Non-pigmented ciliary epithelial cell (primary cell): ENCODE results near the gene DLGAP4.

Source experiments
- DNase-seq: peaks from one replicate; pipeline ENCODE4 v3.0.0-alpha.2; 2010; ENCODE audit warnings: low read depth

DLGAP4 gene

DNA sequence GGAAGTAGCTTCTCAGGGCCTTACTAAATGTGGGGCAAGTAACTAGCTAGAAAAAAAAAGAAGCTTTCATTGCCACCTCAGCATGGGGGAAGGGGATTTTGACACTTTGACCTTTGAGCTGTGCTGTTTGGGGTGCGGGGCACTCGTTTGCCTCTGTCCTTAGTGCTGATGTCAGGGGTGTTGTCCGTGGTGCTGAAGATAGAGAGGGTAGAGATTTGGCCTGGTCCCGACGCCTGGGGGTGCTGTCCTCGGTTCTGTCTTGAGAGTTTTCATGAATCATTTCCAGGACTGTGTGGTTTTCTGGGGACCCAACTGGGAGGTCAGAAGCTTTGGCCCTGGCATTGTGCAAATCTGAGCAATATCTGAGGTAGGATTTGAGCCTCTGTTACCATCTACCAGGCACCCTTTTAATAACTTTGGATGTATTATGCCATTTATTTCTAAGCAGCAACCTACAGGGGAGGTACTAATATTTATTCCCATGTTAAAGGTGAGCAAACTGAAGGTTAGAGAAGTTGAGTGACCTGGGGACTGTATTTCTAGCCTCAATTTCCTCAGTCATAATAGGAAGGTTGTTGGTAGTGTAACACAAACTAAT lies 78.0 kb downstream of the DLGAP4 start:
- no peak for DNase-seq

DNA sequence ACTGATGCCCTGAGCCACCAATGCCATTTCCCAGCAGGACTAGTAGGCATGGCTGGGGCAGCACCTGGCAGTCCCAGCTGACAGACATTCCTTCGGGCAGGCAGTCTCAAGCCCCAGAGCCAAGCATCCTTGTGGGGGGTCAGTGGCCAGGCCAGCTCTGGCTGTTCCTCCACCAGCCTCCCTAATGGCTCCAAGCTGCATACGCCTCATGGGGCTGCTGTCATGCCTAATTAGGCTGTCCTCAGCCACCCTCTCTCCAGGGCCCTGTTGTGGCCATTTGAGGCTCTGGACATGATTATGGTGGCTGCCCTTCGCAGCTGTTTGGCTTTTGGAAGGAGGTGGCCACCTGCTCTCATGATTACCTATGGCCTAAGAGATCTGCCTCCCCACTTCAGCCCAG lies 79.4 kb downstream of the DLGAP4 start:
- DNase-seq, result no peak

DNA sequence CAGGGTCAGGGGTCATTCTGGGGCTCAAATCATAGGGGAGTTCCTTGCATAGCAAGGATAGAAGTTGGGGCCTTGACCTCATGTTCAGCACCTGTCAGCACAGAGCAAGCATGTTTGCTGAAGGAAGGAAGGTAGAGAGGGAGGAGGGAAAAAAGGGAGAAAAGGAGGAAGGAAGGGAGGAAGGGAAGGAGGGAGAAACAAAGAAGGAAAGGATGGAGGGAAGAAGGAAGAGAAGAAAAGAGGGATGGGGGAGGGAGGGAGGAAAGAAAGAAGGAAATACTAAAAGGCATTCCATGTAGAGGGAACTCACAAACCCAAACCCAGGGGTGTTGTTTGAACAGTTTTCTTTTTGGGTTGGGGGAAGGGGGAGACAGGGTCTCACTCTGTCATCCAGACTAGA lies 80.1 kb downstream of the DLGAP4 start:
- no peak for DNase-seq

DNA sequence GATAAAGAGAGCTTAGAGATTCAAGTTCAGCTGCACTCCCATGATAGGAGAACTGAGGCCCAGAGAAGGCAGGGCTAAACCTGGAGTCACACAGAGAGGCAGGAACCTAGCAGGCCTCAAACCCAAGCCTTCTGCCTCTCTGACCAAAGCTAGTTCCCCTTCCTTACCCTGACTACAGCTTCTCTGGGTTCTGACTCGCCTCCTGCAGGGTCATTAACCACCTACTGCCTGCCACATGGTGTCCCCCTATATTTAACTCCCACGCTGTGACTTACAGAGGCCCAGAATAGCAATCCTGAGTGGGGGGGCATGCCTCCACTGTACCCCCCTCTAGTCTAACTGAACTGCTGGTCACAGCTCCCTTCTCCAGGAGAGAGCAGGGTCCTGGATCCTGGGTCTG lies 84.1 kb downstream of the DLGAP4 start:
- DNase-seq, result no peak

DNA sequence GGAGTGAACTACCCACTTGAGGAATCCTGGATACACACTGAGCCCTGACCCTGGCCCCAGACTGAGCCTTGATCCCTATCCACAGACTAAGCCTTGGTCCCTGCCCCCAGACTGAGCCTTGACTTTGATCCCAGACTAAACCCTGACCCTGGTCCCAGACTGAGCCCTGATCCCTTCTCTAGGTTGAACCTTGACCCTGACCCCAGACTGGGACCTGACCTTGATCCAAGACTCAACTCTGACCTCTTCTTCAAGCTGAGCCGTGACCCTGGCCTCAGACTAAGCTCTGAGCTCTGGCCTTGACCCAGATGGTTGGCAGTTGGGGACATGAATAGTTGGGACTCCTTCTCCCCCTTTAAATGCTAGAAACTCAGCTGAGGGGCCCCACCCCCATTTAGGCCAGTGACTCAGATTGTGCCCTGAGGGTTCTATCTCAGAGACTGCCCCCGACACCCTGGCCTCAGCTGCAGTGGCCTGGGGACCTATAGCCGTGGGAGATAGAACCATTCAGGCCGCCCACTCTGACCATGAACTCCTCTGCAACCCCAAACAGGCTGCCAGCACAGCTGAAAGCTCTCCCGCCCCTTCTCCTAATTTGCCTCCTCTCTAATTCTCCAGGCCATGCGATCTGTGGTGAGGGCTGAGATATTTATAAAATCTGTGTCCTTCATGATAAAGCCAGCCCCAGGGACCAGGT lies 84.7 kb downstream of the DLGAP4 start:
- DNase-seq, result no peak

DNA sequence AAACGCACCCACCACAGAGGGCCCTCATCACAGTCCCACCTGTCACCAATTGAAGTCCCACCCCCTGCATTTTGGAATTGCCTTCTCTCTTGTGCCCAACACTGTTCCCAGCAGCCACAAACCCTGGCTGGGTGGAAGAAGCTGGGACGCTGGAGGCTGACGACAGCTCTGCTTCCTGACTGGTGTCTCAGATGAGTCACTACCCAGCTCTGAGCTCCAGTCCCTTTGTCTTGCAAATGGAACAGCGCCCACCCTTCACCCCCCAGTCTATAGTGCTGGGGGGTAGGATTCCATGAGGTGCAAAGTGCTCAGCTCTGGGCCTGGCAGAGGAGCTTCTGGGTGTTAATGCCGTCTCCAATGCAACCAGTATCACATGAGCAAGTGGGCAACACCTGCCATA lies 85.3 kb downstream of the DLGAP4 start:
- no peak for DNase-seq

DNA sequence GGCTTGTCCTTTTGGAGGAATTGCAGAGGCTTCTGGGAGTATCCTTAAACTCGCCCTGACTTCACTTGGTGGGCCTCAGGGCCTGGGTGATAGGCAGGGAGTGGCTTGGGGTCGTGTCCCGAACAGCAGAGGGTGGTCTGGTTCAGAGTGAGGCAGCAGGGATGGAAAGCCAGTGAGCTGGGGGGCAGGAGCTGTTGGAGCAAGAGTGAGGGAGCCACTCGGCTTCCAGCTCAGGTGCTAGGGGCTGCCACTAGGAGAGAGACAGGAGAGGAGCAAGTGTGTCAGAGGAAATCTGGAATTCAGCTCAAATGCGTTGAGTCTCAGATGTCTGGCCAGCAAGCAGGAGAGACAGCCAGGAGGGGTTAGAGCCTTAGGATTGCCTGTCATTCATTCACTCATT lies 85.8 kb downstream of the DLGAP4 start:
- DNase-seq, result no peak

DNA sequence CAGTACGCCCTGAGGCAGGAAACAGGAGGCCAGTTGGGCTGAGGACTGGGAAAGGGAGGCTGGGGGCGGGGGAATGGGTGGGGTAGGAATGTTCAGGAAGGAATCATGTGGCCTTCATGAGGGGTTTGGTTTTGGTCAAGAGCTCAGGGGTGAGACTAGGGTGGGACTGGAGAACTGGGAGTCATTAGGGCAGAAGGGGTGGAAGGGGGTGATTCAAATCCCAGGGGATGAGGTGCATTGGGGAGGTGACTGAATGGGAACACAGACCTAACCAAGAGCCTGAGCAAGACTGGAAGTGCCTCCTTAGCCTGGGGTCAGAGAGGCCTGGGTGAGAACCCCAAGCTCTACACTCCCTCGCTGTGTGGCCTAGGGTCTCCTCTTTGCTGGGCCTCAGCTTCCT lies 86.8 kb downstream of the DLGAP4 start:
- DNase-seq, result no peak

DNA sequence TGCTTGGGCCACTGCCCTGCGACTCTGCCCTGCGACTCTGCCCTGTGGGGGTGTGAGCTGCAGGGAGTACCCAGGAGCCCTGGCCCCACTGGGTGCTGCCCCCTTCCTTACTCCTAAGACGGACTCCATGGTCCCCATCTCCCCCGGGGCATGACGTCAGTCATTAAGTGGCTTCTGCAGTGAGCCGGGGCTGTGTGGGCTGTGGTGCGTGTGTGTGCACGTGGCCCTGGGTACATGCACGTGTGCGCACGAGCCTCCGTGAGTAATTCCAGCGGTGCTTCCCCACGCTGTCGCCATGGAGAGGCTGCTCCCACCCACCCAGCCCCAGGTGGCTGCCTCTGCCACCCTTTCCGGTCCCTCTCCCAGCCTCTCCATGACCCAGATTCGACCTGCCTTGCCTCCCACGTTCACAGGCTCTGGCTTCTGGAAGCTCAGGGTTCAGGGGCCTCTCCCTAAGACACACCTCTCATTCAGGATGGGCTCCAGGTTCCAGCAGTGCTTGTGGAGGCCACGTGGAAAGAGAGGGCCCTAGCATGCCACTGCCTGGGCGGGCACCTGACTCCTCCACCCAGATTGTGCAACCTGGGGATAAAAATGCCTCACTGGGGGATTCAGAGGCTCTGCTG lies 88.3 kb downstream of the DLGAP4 start:
- no peak for DNase-seq

DNA sequence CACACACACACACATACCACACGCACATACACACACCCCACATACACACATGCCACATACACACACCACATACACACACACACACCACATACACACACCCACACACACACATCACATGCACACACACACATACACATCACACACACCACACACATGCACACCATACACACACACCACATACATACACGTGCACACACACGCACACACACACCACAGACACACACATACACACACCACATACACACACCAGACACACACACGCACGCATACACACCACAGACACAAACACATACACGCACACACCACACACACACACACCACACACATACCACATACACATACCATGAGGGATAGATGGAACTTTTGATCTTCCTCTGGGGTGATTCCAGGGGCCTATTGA lies 90.2 kb downstream of the DLGAP4 start:
- DNase-seq, result no peak

DNA sequence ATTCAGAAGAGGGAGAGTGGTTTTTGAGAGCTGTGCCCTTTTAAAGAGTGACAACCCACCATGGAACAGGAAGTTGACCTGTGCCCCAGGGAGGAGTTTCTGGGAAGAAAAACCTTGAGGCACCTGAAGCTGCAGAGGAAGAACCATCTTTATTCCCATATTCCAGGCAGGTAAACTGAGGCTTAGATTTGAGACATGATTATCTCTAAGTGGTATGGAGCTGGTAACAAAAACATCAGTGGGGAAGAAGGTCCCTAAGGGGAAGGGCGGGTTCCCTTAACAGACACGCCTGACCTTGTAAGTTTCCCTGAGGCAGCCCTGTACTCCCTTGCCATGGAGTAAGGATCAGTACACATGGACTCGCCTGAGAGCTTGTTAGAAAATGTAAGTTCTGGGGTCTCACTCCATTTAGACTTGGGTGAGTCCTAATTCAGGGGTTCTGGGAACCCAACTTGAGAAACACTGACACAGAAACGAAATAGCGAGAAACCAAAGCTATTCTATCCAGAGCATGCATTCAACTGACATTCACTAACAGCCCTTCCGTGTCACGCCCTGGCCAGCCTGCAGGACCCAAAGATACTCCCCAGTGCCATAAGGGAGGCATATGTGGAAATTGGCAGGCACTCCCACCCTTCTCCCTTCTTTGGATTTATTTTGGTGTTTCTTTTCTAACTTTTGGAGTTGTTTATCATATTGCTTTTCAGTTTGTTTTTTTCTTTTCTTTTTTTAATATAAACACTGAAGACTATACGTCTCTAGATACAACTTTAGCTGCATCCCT lies 90.9 kb downstream of the DLGAP4 start:
- DNase-seq, result no peak

DNA sequence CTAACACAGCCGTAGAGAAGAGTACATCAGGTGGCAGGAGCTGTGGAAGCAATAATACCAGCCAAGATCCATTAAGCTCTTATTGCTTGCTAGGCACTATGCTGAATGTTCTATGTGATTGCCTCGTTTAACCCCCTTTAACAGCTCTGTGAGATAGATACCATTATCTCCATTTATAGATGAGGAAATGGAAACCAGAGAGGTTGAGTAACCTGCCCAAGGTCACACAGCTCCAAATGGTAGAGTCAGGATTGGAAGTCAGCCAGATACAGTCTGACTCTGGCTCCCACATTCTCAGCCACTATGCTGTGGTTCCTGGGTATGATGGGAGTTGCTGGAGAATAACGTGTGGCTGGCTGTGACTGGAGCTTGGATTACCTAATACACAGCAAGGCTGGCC lies 92.4 kb downstream of the DLGAP4 start:
- no peak for DNase-seq

DNA sequence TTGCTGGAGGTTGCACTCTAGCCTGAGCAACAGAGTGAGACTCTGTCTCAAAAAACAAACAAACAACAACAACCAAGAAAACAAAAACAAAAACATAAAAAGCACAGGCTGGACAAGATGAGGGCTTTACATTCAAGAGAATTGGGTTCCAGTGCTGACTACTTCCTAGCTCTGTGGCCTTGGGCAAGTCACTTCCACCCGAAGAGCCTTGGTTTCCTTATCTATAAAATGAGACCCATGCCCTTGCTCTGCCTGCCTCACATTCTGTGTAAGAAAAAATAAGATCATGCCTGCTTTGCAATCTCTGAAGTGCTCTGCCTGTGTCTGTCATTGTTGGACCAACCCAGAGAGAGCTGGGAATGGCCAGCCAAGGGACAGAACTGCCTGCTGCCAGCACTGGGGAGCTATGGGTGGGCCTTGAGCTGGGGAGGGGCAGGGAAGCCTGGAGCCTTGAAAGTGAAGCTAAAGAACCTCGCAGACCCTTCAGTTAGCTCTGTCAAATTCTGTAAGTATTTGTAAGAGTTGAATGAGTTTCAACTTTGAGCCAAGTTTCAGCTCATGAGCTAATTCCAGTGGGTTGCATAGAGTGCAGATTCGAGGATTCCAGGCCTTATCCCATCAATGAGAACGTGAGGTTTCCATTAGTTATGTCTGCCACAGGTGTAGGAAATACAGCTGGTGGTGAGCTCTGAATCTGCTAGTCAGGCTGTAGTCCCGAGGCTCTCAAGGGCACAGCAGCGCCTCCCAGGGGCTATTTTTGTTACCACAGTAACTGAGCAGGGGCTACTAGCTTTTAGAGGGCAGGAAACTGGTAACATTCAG lies 93.2 kb downstream of the DLGAP4 start:
- DNase-seq, result no peak

DNA sequence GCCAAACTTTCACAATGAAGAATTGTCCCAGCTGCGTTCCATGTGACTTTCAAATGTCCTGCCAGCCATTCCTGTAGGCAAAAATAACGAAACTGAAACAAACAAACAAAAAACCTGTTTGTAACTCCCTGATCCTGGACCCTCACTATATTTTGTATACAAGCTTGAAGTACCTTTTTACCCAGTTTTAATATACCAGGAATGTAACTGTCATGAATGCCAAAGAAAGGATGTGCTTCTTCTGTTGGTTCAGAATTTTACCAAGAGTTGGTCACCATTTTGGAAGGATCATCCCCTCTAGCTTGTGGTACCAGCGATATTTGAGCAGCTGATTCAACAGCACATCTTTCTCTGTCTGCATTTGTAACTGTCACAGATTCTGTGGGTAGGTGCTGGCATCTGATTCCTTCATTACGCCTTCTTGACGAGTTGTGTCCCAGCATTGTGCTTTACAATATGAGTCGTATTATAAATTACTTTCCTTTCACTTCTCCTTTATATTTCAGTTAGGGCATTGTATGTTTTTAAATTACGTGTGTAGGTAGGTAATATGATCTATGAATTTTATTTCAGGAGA lies 93.9 kb downstream of the DLGAP4 start:
- no peak for DNase-seq

DNA sequence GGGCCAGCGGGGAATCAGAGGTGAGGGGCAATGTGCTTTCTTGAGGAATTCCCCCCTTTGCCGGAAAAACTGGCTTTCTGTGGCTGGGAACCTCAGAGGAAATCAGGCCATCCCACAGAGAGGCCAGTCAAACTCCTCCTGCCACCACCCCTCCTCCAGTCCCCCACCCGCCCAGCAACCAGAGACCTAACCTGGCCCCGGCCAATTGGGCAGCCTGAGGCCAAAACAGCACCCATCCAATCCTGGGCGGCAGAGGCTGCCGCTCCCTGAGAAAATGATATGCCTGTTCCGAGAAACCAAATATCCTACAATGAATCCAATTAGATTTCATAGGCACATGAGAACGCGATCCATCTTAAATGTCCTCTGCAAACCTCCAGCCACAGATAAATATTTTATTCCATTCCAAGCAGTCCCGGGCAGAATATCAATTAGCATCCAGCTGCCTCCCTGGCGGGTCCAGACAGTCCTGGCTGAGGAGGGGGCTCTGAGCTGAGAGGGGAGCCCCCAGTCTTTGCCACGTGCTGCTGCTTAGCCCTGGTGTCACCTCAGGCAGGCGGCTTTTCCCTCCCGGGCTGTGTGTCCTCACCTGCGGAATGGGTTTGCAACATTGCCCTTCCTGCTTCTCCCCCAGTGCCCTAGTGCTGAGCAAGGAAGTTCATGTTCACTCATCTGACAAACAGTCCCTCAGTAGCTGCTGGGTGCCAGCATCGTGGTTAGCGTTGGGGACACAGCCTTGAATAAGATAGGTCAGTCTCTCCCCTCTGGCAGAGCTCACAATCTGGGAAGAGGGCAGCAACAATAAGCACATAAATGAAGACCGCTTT lies 95.0 kb downstream of the DLGAP4 start:
- DNase-seq, result no peak

DNA sequence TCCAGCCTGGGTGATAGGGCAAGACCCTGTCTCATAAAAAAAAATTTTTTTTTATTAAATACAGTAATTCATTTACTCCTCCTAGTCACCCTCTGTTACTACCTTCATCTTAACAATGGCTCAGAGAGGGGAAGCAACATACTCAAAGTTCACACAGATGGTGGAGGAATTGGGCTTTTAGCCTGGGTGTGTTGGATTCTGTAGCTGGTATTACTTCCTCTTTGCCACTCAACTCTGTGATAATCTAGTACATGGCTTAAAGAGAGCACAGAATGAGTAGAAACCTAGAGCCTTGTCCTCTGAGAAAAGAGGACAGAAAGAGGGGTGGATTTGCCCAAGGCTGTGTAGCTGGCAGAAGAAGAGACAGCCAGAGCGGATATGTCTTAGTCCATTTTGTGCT lies 96.6 kb downstream of the DLGAP4 start:
- DNase-seq, result no peak

DNA sequence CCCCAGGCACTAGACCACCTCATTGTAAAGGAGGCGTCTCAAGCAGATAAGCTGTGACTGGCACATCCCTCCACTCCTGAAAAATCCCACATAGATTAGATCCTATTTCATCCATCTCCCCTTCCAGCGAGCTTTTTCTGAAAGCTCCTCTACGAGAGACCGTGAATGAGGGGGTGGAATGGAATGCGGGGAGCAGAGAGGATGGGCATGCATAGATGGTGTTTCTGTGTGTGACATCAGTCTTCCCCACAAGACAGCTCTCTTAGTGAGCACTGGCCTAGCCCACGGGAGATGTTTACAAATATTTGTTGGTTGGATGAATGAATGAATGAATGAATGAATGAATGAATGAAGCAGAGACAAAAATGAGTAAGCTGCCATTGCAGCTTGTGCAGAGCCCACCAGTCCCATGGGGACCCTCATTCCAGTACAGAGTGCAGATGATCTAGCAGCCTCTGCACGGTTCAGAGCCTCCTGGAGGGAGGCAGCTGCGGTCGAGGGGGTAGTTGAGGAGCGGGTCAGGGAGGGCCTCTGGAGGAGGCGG lies 98.4 kb downstream of the DLGAP4 start:
- DNase-seq, result no peak

DNA sequence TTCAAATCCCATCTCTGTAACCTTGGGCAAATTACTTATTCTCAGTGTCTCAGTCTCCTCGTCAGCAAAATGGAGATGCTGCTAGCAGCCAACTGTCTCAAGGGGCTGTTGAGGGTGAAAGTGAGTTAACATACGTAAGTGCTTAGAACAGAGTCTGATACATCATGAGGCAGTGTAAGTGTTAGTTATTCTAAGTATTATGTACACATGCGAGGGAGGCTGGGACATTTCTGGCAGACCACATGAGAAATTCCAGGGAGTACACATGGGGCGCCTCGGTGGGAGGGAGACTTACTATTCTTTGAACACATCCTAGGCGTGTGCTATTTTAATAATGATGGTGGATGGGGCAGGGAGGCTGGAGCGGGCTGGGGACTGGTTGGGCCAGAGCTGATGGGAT lies 99.1 kb downstream of the DLGAP4 start:
- DNase-seq, result no peak

DNA sequence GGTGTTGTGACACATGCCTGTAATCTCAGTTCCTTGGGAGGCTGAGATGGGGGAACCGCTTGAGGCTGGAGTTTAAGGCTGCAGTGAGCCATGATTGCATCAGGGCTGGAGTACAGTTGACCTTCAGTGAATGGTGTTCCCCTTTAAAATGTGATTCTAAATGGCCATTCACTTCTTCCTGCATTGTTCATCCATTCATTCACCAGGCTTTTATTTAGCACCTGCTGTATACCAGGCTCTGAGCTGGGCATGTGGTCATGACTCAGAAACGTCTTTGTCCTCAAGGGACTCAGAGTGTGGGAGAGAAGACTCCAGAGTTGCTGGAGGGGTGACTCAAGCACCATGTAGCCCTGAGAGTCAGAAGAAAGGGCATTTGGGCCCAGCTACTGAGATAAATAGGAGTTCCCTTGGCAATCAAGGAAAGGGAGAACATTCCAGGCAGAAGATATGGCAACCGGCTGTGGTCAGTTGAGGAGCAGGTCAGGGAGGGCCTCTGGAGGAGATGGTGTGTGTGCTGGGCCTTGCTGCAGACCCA lies 101.1 kb downstream of the DLGAP4 start:
- DNase-seq, result no peak

DNA sequence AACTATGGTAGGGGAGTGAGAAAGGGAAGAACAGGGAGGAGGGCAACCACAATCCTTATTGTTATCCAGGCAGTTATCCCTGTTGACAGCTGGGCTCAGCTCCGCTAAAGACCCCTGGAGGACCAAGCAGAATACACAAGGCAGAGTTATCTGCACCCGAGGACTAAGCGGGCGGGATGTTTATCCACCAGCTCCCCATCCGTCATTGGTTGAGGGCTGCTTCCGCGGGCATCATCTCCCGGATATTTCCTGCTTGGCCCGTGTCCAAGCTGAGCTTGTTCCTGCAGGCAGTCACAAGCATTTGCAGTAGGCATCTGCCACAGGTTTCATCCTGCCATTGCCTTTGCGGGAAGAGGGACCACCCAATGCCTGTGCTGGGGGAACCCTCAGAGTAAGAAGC lies 102.1 kb downstream of the DLGAP4 start:
- DNase-seq, result no peak
